Kidney (tissue), 11 donors: ENCODE measurements around the gene CLEC18B. TPM values are rescaled to one million over a fixed set of nuclear protein-coding genes. Genes with fewer than 3 reads are reported as not detected.
"Not testable (repeated sequence)": the region's sequence is repeated elsewhere in the genome, so short reads cannot be mapped to it uniquely, and the experiment has no call there.

Source experiments
- DNase-seq, 5 donors: peaks; one replicate each; pipeline ENCODE4 v3.0.0-alpha.2; 2013 to 2020
- FAIRE-seq: peaks from 2 replicates; lab custom pipeline; 2012; peaks lifted over from hg19 to GRCh38; lab: Jason Lieb, UNC
- H3K27ac ChIP-seq, 2 donors: one replicate each; pipeline ENCODE4 v1.7.0; 2013; ENCODE audit warnings: low read depth in 2 of 2, low read length in 2 of 2, inconsistent platforms in 1 of 2
- H3K27me3 ChIP-seq: one replicate; pipeline ENCODE4 v1.7.1; 2013; ENCODE audit warnings: low read length, inconsistent platforms; ENCODE audit not compliant: control insufficient read depth, insufficient read depth
- H3K36me3 ChIP-seq, 3 donors: one replicate each; pipeline versions ENCODE4 v1.7.0 to v1.7.1; 2013; ENCODE audit warnings: low read length in 3 of 3, control low read depth in 1 of 3, inconsistent platforms in 1 of 3; ENCODE audit not compliant: insufficient read depth in 3 of 3, control insufficient read depth in 2 of 3
- H3K4me1 ChIP-seq, 3 donors: one replicate each; pipeline versions ENCODE4 v1.7.0 to v1.7.1; 2013; ENCODE audit warnings: low read length in 3 of 3, inconsistent platforms in 1 of 3, low read depth in 1 of 3; ENCODE audit not compliant: control insufficient read depth in 2 of 3, insufficient read depth in 2 of 3
- H3K4me3 ChIP-seq, 3 donors: one replicate each; pipeline versions ENCODE4 v1.7.0 to v1.8.1; 2013; ENCODE audit warnings: low read length in 3 of 3, control low read depth in 1 of 3, inconsistent platforms in 1 of 3
- H3K9ac ChIP-seq, 3 donors: one replicate each; pipeline versions ENCODE4 v1.7.0 to v1.7.1; 2013; ENCODE audit warnings: low read length in 3 of 3, control low read depth in 1 of 3, inconsistent platforms in 1 of 3
- H3K9me3 ChIP-seq, 3 donors: one replicate each; pipeline versions ENCODE4 v1.7.0 to v1.7.1; 2013; ENCODE audit warnings: low read length in 3 of 3, control low read depth in 1 of 3, inconsistent platforms in 1 of 3; ENCODE audit not compliant: control insufficient read depth in 2 of 3, insufficient read depth in 1 of 3
- intact Hi-C: fragments of 100-400 bp; cut with DNase I; formaldehyde crosslinking; loops from one replicate; pipeline ENCODE4 v1.11.1; 2022
- polyA plus RNA-seq: library from polyadenylated mRNA; stranded (reverse); fragments of 350-450 nt; fragmentation: Illumina TruSeq; extraction: RNeasy Lipid Tissue Mini Kit (QIAGEN cat#74804); gene quantifications from one replicate; pipeline ENCODE4 v1.2.3, GENCODE V29; 2014; ENCODE audit warnings: low read depth, low replicate concordance; ENCODE audit not compliant: insufficient read depth
- total RNA-seq: library from RNA; stranded (reverse); fragmentation: NEBNext Ultra II Directional; extraction: Animal tissue kit (Norgen Biotek cat#: 25700); gene quantifications from one replicate; pipeline ENCODE4 v1.2.1, GENCODE V29; 2021
- donor health status: control.
- donor health status: control.
- donor health status: DM: yes; HTN: yes; CAD: no.
- donor health status: Normal renal cell carcinoma (clear cell type).

CLEC18B gene
- total and polyA plus RNA-seq, 2 donors from 2014 or later: 5.3 to 46.1 TPM

DNA sequence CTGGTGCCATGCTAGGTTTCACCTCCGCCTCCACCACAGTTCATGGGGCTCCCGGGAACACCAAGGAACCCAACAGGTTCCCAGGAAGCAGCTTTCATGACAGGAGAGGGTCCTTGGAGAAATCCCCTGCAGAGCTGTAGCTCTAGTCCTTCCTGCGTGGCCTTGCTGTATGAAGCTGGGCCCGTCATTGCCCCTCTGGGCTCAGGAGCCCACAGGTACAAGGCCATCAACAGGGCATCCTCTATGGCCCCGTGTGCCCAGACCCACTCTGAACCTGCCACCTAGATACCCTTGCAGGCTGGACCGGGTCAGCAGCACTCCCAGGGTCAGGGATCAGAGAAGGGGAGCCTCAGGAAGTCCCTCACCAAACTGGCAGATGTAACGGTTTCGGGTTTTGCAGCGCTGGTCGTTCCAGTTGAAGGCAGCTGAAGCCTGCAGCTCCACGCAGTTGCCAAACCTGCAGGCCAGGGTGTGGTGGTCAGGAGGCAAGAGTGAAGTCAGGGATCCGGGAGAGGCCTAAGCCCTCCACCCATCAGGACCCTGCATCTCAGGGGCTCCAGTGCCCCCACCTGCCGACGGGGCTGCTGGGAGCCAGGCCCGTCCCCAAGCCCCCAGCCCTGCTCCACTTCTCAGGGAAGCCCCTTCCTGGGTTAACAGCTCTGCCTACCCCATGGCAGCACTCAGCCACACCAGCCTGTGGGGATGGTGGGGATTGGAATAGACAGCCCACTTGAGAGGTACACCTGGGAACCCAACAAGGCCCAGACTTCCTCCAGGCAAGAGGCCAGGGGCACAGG, 11.9 kb downstream of the CLEC18B start:
- FAIRE-seq, intact Hi-C loops, H3K4me1 ChIP-seq, H3K27ac ChIP-seq, H3K9me3 ChIP-seq, H3K9ac ChIP-seq, H3K27me3 ChIP-seq, H3K4me3 ChIP-seq, H3K36me3 ChIP-seq: not testable (repeated sequence)
- DNase-seq: peak in 2 of 5 donors; percentile 45 to 75

DNA sequence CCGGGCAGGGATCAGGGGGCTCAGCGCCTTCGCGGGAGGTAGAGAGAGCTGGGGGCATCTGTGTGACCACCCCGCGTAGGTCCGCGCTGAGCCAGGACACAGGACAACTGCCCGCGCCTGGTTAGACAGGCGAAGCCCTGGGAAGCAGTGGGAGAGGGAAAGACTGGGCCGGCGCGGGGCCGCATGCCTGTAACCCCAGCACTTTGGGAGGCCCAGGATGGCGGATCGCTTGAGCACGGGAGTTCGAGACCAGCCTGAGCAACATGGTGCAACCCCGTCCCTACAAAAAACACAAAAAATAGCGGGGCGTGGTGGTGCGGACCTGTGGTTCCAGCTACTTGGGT, 13.9 kb downstream of the CLEC18B start:
- H3K27ac ChIP-seq, H3K4me1 ChIP-seq, H3K9me3 ChIP-seq, H3K9ac ChIP-seq, H3K4me3 ChIP-seq, H3K36me3 ChIP-seq, intact Hi-C loops, FAIRE-seq, H3K27me3 ChIP-seq: not testable (repeated sequence)
- peak in 4 of 5 donors; percentile 52 to 85 (median 64) for DNase-seq

DNA sequence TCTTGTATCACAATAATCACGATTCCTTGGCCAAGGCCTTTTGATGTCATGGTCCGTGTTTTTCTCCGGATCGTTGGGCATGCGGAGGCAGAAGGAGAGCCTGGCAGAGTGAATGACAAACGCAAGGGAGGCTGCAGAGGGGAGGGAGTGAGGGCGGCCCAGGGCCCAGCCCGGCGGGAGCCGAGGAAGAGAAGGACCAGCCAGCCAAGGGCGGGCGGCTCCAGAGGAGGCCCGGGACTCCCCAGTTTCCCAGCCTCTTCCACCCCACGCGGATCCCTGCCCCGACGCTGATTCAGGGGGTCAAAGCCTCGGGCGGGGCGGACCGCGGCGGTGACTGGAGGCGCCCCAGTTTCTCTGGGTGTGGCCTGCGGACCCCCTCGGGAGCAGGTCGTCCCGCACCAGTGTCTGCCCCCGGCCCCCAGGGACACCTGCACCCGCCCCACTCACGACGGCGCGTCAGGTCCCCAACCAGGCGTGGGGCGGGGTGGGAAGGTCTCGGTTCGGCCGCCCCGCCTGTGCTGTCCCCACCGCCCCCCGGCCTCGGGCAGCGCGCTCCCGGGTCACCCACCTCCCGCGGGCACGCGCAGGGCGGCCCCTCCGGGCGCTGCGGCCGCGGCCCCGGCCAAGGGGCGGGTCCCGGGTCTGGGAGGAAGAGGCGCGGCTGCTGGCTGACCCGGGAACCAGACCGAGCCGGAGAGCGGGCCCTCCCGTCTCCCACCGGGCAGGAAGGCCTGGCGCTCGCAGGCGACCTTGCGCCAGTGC, 14.5 kb downstream of the CLEC18B start:
- H3K27me3 ChIP-seq, H3K4me1 ChIP-seq, H3K27ac ChIP-seq, FAIRE-seq, H3K9me3 ChIP-seq, H3K36me3 ChIP-seq, H3K4me3 ChIP-seq, H3K9ac ChIP-seq, intact Hi-C loops: not testable (repeated sequence)
- peak in 1 of 5 donors; percentile 68 for DNase-seq

DNA sequence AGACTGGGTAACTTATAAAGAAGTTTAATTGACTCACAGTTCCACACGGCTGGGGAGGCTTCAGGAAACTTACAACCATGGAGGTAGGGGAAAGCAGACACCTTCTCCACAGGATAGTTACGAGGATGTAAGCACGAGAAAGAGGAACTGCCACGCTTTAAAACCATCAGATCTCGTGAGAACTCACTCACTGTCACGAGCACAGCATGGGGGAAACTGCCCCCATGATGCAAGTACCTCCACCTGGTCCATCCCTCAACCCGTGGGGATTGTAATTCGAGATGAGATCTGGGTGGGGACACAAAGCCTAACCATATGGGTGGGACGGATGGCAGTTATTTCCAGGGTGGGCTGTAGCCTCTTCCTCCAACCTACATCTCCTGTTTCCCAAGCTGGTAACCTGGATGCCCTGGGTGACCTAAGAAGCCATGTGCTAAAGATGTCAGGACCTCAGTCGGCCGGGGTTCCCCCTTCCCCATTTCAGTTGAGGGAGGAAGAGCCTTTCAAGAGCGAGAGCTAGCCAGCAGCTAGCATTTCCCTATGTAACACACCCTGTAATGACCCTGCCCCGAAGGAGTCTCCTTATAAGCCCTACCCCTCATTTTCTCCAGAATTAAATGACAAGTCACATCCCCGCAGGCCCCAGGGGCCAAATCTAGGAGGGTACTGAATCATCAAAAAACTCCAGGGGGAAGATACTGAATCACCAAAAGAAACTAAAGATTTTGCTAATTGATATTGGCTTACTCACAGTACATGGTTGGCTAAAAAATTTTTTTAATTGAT, 16.9 kb downstream of the CLEC18B start:
- DNase-seq, H3K4me1 ChIP-seq, H3K27ac ChIP-seq, H3K27me3 ChIP-seq, H3K4me3 ChIP-seq, H3K36me3 ChIP-seq, intact Hi-C loops, FAIRE-seq, H3K9ac ChIP-seq, H3K9me3 ChIP-seq: not testable (repeated sequence)

DNA sequence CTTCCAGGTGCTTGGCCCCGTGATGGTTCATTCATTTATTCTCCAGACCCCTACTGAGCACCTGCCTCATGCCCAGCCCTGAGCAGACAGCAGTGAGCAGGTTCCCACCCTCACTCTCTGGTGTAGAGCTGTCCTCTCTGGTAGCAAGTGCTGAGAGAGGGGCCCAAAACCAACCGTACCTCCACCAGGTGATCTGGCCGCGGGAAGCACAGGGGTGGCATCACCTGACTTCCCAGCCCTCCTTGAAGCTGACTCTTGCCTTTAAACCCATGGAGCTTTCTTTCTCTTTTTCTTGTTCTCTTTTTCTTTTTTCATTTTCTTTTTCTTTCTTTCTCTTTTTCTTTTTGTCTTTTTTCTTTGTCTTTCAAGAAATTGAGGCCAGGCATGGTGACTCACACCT, 21.0 kb downstream of the CLEC18B start:
- intact Hi-C loops, H3K9ac ChIP-seq, H3K36me3 ChIP-seq, H3K27ac ChIP-seq, H3K9me3 ChIP-seq, H3K27me3 ChIP-seq, H3K4me1 ChIP-seq, H3K4me3 ChIP-seq, FAIRE-seq: not testable (repeated sequence)
- DNase-seq: peak in 3 of 5 donors; percentile 2 to 59 (median 30)

DNA sequence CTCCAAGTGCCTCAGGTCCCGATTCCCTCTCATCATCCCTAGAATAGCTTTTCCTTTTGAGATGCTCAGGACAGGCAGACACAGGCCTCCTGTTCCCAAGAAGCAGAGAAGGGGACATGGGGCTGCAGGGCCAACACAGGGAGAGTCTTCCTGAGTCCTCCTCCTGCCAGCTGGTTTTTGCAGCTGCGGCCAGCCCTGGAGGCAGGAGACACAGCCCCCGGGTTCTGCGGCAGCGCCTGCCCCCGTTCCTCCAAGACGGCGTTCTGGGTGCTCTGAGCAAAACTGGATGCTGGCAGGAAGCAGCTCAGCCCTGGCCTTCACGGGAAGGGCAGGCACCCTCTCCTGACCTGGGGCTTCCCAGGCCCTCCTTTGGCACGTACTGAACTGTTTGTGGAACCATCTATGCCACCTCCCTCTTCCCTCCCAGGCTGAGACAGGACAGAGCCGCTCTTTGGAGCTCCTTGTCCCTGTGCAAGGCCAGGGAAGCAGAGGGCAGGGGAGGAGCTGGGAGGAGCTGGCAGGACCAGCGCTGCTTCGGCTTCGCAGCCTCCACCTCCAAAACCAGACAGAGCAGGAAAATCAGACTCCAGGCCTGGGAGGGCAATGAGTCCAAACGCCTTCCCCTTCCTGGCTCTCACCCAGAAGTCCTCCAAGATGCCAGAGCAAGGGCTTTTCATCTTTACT, 22.9 kb downstream of the CLEC18B start:
- H3K9ac ChIP-seq, H3K36me3 ChIP-seq, H3K27ac ChIP-seq, H3K4me1 ChIP-seq, intact Hi-C loops, FAIRE-seq, H3K27me3 ChIP-seq, H3K4me3 ChIP-seq, H3K9me3 ChIP-seq: not testable (repeated sequence)
- peak; percentile 18 to 84 (median 49) for DNase-seq

DNA sequence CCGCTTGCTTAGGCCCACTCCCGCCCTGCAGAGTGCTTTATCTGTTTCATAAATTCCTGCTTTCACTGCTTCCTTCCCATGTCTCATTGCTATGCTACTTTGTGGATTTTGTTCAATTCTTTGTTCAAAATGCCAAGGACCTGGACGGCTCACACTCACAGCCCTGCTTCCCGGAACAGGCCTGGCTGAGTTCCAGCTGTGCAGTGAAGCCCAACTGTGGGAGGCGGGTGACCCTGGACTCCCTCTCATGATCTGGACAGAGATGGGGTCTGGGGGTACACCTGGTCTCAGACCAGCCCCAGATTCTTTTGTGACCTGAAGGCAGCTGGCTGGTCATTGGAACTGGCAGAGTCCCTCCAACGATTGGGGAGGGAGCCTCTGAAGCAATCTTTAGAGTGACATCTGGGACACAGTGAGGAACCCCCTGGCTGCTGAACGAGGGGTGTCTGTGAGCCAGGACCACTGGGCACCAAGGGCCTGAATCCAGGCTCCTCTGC, 24.7 kb downstream of the CLEC18B start:
- H3K27me3 ChIP-seq, H3K4me3 ChIP-seq, H3K9ac ChIP-seq, intact Hi-C loops, H3K36me3 ChIP-seq, H3K27ac ChIP-seq, FAIRE-seq, H3K4me1 ChIP-seq, H3K9me3 ChIP-seq: not testable (repeated sequence)
- peak; percentile 73 to 90 (median 87) for DNase-seq
